HL-60/S4 treated with phorbol 12-myristate 13-acetate at 8.2 ng/mL for 4 days and 3 days (cell line): Measurements from ENCODE around the gene PTPRM.
"Not testable (repeated sequence)": the region's sequence is repeated elsewhere in the genome, so short reads cannot be mapped to it uniquely, and the experiment has no call there.

ENCODE experiments used
- in situ Hi-C: fragments of 300-500 bp; cut with MboI; formaldehyde crosslinking; loops from 2 replicates; pipeline ENCODE4 v1.15.0; 2022; ENCODE audit warnings: low sequenced_read_pairs

Gene PTPRM

DNA sequence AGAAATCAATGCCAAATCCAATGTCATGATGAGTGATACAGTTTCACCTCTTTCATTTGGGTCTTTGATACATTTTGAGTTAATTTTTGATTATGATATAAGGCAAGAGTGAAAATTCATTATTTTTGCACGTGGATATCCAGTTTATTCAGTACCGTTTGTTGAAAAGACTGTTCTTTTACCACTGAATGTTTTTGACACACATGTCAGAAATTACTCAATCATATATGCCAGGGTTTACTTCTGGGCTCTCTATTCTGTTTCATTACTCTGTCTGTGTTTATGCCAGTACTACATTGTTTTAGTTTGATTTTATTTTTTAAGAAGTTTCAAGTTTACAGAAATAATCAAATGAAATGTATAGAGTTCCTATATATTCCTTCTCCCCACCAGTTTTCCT, 154.4 kb downstream of the PTPRM start:
- in situ Hi-C loops, result no loop called here

DNA sequence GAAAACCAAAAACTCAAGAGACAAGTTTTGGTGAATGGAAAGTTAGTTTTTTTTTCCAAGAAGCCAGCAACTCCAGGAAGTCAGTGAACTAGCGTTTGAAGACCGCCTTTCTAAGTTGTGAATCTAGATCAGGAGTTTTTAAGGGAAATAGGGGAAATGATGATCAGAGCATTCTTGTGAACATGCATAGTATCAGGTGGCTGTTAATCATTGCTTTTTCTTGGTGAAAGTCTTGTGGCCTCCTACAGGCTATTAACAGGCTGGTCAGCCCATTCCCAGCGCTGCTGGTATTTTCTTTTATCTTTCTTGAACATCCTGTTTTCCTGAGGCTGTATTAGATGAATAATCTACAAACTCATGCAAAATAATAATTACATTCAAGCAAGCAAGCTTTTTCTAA, 155.8 kb downstream of the PTPRM start:
- in situ Hi-C loops, result no loop called here

DNA sequence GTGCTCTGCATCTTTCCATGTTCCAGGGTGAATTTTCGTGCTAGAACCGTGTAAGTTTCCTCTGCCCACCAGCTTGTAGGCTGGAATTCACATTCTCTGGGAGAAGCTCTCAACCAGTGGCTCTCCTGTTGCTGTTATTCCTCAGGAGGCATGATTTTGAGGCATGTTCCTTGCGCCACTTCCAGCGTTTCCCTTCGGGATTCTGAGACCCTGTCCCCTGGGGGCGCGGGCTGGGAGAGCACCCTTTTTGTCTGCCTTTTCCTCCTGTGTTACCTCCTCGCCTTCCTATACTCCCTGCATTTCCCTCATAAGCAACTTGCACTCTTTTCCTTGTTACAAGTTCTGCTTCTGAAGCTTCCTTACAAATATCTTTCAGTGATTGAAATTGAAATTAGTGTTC, 156.4 kb downstream of the PTPRM start:
- in situ Hi-C loops, result no loop called here

DNA sequence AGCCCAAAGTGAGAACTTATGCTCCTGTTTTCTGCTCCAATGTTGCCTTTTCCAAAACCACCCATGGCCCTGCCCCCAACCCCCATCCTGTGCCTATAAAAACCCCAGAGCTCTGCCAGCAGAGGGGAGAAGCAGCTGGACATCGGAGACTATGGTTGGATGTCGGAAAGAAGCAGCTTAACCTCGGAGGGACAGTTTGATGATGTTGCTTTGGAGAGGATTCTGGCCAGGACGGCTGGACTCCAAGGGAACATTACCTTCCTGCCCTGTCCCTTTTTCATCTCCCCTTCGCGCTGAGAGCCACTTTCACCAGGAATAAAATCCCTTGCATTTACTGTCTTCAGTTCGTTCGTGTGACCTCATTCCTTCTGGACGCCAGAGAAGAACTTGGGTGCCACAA, 158.4 kb downstream of the PTPRM start:
- in situ Hi-C loops, result no loop called here

DNA sequence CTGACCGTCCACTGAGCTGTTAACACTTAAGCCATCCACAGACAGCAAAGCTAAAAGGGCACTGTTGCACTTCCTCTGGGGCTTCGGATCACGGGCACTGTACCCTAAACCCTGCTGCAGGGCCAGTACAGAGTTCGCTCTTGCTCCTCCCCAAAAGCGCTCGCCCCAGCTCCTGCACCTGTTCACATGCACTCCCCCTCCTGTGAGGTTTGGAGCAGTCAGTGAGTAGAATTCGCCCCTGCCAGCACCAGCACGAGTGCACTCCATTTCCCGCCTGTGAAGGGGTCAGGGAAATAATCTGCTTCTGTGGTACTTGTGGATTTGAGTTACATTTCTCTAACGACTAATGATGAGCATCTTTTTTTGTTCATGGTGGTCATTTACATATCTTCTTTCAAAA, 158.8 kb downstream of the PTPRM start:
- in situ Hi-C loops, result no loop called here

DNA sequence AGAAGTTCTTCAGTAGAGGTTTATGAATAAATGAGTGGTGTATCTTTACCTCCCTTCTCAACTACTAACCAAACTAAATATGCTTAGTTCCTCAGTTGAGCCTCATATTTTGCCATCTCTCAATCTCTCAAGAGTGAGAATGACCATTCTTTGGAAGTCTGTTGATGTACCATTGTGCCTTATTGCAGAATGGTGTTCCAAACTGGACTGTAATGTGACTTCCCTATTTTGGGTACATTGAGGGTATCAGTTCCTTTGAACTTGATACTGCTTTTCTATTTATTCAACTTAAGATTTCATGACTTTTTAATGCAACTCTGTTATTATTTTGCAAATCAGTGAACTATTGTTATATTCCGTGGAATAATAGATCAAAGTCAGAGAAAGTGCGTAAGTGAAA, 159.4 kb downstream of the PTPRM start:
- in situ Hi-C loops, result no loop called here

DNA sequence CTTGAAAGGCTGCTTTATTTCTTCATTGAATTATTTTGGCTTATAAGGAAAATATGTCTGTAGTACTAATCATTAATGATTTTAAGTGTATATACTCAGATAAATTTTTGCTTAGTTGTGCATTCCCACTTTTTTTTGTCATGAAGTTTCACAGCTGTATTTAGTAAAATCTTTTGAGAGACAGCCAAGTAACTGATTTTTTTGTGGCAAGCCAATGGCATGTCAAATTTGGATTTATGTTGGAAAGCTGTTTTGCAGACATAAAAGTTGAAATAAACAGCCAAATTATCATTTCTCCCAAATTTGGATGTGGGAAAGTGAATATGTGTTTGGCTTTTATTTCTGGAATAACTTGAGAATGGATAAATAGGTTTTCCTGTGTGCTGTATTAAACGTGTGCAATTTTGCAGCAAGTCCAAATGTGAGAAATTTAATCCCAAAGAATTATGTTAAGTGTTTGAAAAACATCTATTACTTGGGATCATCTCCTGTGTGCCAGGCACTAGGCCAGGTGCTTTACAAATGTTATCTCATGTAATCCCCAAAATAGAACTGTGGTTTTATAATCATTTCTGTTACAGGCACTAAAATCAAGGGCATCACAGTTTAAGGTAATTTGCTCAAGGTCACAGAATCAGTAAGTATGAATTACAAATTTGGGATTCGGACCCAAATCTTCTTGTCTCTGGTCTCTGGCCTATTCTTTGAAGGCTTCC, 160.4 kb downstream of the PTPRM start:
- in situ Hi-C loops, result no loop called here

DNA sequence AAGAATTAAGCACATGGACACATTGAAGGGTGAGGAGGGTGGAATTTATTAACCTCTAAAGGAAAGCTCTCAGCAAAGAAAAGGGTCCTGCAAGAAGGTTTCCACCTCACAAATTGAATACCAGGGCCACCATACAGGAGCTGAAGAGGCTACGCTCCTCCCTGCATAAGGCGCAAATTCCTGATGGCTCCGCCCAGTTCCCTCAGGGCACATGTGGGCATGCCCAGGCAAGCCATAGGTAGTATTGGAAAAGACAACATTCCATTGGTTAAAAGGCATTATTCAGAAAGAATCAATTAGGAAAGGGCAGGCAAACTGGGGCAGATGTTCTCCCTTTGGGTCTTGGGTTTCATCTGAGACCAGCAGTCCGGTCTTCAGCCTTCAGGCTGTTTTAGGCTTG, 161.2 kb downstream of the PTPRM start:
- in situ Hi-C loops, result no loop called here

DNA sequence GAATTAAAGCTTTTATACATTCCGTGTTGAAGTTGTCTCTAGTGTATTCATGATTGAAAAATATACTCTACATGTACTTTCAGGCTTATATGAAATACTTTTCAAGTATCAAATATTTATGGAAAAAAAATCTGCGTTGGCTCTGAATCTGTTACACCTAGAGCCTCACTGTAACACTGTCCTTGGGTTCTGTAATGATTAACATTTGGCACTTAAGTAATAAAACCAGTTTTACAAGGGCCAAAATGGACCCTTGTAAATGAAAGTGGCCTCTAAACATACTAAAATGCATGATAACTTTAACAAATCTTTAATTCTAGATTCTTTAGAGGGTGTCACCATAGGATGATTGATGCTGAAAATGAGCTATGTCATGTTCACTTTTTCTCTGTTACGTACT, 162.8 kb downstream of the PTPRM start:
- in situ Hi-C loops, result no loop called here

DNA sequence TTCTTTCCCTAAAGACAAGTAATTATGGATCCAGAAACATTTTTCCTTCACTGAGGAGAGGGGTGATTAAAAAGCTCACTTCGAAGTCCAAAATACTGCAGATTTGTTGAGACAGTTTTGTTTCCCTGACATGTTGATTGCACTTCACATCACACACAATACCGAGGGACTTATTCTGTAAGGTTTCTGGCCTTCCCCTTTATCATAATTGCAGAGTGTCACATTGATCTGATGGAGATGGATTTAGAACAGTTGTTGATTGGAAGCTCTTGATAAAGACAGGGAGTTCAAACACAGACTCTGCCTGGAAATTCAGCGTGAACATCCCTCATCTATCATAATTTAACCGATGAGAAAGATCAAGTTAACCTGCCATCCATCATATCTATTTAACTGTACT, 163.6 kb downstream of the PTPRM start:
- in situ Hi-C loops, result no loop called here

DNA sequence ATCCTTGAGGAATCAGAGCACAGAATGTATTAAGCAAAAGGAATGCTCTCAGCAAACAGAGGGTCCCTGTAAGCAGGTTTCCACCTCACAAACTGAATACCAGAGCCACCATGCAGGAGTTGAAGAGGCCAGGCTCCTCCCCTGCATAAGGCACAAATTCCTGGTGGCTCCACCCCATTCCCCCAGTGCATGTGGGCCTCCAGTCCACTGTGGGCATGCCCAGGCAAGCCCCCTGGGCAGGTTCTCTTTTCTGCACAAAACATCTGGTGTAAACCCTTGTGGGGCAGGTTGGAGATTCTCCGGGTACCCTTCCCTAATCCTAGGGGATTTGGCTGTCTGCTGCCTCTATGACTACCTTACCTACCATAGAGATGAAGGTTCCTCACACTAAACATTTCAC, 166.5 kb downstream of the PTPRM start:
- in situ Hi-C loops, result no loop called here

DNA sequence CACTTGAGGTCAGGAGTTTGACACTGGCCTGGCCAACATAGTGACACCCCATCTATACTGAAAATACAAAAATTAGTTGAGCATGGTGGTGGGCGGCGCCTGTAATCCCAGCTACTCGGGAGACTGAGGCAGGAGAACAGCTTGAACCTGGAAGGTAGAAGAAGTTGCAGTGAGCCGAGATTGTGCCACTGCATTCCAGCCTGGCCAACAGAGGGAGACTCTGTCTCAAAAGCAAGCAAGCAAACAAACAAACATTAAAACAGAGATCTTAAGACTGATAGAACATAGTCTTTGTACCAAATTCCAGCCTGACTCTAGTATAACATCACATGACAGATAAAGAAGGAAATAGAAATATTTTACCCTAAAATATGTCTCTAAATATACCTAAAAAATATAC, 168.1 kb downstream of the PTPRM start:
- in situ Hi-C loops, result no loop called here

DNA sequence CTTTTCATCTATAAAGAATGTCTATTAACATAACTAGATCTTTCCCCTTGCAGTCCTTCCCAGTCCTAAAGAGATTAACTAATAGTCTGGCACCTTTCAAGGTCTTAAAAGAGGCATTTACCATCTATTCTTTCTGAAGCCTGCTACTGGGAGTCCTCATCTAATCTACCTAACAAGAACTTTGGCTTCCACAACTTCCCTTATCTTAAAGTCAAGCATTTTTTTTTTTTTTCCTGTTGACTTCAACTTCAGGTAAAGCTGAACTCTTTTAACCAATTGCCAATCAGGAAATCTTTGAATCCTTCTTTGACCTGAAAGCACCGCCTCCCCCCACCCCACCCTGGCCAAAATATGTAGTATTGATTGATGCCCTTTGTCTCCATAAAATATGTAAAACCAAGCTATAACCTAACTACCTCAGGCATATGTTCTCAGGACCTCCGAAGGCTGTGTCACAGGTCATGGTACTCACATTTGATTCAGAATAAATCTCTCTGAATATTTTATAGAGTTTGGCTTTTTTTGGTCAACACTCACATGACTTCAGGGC, 168.6 kb downstream of the PTPRM start:
- in situ Hi-C loops, result no loop called here

DNA sequence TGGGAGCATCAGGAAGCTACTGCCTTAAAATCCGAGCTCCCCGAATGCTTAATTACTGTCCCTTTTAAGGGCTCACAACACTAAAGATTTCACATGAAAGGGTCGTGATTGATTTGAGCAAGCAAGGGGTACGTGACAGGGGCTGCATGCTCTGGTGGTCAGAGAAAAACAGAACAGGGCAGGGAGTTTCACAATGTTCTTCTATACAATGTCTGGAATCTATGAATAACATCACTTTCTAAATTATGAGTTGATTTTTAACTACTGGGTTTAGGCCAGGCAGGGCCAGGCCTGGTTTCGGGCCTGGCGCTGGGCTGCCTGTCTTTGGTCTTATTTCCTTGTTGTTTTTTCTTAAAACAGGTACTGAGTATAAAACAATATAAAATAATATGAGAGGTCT, 169.4 kb downstream of the PTPRM start:
- in situ Hi-C loops, result not testable (repeated sequence)

DNA sequence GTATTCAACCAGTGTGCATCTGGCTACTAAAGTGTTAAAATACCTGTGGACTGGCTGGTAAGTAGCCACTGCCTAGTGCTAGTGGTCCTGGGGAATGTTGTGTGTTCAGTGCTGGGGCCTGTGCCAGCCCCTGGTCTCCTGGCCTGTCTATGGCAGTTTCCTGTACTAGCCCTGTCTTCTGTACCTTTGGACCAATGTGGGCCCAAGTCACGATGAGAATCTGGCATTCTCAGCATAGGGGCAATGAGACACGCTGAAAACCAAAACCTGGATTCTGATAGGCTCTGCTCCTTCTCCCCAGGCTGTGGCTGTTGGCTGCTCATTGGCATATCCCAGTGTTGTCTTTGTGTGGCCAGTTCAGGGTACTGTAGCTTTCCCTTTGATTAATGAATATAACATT, 170.4 kb downstream of the PTPRM start:
- in situ Hi-C loops, result no loop called here

DNA sequence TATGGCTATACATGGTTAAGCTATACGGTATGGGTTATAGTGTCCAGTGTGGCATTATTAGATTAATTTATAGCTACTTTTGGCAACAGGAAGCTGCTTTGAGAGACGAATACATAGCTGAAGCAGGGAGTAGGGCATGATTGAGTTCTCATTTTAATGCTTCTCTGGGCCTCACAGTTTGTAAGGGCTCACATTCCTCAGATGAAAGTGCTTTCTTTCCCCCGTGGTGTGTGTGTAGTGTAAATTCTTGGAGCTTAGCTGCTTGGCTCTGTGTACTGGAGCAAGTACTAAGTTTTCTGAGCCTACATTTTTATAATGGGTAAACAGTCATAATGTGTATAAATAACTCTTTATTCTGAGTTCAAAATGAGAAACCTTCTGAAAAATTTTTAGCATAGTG, 173.7 kb downstream of the PTPRM start:
- in situ Hi-C loops, result no loop called here

DNA sequence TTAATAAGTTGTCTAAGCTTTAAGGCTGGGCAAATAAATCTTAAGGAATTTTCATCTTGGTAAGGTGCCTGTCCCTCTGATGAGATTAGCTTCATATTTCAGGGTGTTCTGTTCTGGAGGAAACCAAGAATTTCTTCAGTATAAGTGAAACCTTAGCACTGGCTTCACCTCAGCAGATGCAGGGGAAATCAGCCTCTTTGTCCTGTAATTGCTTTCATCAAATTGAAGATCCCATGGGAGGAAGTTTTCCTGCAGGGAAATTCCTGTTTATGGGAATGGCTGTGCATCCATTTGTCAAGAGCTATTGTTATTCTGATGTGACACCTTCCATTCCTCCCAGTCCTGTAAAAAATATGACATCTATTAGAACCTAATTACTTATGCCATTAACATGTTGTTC, 174.5 kb downstream of the PTPRM start:
- in situ Hi-C loops, result no loop called here

DNA sequence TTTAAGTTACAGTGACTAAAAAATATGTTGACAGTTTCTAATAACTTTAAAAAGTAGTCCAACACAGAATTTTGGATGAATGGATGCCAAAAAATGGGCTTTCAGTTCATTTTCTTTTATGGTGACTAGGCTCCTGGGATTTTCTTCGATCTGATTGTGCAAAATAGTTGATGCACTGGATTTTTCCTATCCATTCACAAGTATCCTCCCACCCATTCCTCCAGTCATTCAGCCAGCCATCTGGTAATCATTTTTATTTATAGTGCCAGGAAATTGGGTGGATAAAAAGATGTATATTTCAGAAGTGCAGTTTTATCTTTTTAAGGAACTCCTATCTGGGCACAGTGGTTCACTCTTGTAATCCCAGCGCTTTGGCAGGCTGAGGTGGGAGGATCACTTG, 175.1 kb downstream of the PTPRM start:
- in situ Hi-C loops, result no loop called here

DNA sequence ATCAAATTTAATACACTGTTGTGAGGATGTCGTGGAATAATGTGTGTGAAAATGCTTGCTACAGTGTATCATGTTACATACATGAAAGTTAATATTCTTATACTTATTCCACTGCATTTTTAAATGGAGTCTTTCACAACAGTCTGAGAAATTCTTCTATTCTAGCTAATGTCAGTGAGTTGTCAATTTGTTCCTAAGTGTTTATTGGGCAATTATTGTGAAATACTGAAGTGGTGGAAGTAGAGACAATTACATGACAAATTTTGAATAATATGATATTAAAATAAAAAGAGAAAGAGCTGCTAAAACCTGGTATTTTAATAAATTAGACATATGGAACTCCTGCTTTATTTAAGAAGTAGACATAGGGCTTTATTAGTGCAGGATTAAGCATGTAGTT, 176.1 kb downstream of the PTPRM start:
- in situ Hi-C loops, result no loop called here

DNA sequence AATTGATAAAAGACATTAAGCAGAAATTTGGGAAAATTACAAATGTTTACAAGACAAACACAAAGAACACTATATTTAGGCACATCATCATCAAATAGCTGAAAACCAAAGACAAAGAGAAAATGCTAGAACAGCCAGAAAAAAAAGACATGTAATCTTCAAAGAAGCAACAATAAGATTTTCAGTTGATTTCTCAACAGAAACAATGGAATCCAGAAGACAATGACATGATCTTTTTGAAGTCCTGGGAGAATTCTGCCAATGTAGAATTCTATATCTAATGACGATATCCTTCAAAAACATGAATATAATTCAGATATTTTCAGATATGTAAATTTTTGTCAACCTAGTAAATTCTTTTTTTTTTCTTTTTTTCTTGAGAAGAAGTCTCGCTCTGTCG, 179.0 kb downstream of the PTPRM start:
- in situ Hi-C loops, result no loop called here

DNA sequence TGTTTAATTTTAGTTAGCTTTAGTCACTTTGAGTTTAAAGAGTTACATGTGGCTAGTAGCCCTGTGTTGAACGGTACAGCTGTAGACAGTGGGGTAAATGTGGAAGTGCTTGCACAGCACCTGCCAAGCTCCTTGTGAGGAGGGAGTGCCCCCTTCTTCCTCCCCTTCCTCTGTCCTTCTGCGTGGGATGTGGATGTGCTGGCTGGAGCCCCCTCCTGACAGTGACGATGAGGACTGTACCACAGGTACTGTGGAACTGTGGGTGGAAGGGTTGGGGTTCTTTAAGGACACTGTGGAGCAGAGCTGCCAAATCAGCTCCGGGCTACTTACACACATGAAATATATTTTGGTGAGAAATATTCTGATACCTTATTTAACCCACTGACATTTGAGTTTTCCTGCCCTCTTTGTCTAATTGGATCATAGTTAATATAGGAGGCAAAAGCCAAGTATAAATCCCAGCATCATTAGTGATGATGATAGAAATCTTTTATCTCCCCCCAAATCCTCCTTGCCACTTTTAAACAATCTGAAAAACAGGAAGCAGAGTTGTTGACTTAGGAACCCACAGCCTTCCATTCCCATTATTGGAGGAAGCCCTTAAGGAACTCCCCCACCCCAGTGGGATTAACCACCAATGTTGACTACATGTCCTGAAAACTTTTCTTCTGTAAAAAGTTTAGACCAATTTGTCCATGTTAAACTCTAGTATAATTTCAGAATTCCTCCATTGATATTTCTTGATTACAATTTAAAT, 181.3 kb downstream of the PTPRM start:
- in situ Hi-C loops, result no loop called here

DNA sequence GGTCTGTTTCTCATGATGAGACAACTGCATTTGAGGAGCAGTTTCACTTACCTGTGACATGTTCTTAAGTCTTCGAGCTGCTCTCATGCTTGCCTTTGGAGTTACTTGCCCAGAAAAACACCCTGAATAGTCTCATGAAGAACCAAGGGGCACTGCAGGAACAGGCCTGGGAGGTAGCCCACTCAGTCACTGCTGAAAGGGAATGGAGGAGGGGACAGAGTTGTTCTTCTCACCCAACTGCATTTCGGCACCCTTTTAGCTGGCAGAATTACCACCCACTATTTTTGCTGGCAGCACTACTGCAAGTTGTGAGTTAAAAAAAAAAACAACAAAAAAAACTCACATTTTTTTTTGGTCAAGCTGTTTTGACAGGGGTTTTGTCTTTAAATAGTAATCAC, 181.9 kb downstream of the PTPRM start:
- in situ Hi-C loops, result no loop called here
